HG03135 (cell line): Measurements from ENCODE around the gene ANKRD30B.
"Not testable (repeated sequence)": the region's sequence is repeated elsewhere in the genome, so short reads cannot be mapped to it uniquely, and the experiment has no call there.

Experiments
- ATAC-seq: cut with Tn5 transposase; IDR thresholded peaks from one replicate; pipeline ENCODE4 v1.9.1; 2021; ENCODE audit warnings: mild to moderate bottlenecking, moderate library complexity; ENCODE audit not compliant: unreplicated experiment

The ANKRD30B gene

GRCh38 chr18:14855634-14856033 lies 107.7 kb downstream of the ANKRD30B start:
- ATAC-seq = not testable (repeated sequence)

GRCh38 chr18:14856256-14856655 lies 108.3 kb downstream of the ANKRD30B start:
- ATAC-seq = not testable (repeated sequence)

- ATAC-seq = not testable (repeated sequence)
Measured at GRCh38 chr18:14858514-14858913, 110.5 kb downstream of the ANKRD30B start.

- not testable (repeated sequence) for ATAC-seq
Measured at GRCh38 chr18:14859995-14860394, 112.0 kb downstream of the ANKRD30B start.

GRCh38 chr18:14866426-14866825 lies 118.5 kb downstream of the ANKRD30B start:
- ATAC-seq = not testable (repeated sequence)

- not testable (repeated sequence) for ATAC-seq
Measured at GRCh38 chr18:14867988-14868387, 120.0 kb downstream of the ANKRD30B start.

- not testable (repeated sequence) for ATAC-seq
Measured at GRCh38 chr18:14868825-14869224, 120.9 kb downstream of the ANKRD30B start.

GRCh38 chr18:14878826-14879225 lies 130.9 kb downstream of the ANKRD30B start:
- ATAC-seq = not testable (repeated sequence)

GRCh38 chr18:14900435-14900834 lies 152.5 kb downstream of the ANKRD30B start:
- ATAC-seq = no peak
